NAMALWA (cell line): ENCODE data around the gene DCC.
A peak's percentile ranks its signal among the peaks of the same experiment; 100 is the strongest.

Experiments used
- DNase-seq: peaks from one replicate; pipeline ENCODE4 v3.0.0-alpha.2; 2015; ENCODE audit warnings: low spot score

The DCC gene

GRCh38 chr18:52422985-52423601, 83.1 kb downstream of the DCC start:
- peak; percentile 19 for DNase-seq

- DNase-seq: no peak
Measured at GRCh38 chr18:52426041-52426440, 86.0 kb downstream of the DCC start.

- DNase-seq: no peak
Measured at GRCh38 chr18:52426462-52426861, 86.5 kb downstream of the DCC start.

- no peak for DNase-seq
Measured at GRCh38 chr18:52427521-52428175, 87.7 kb downstream of the DCC start.

- DNase-seq: no peak
Measured at GRCh38 chr18:52431683-52432082, 91.7 kb downstream of the DCC start.

GRCh38 chr18:52433797-52434196, 93.8 kb downstream of the DCC start:
- DNase-seq: no peak

- DNase-seq: no peak
Measured at GRCh38 chr18:52435301-52435700, 95.3 kb downstream of the DCC start.

- DNase-seq: no peak
Measured at GRCh38 chr18:52437161-52437560, 97.2 kb downstream of the DCC start.

GRCh38 chr18:52439457-52439856, 99.5 kb downstream of the DCC start:
- no peak for DNase-seq

- no peak for DNase-seq
Measured at GRCh38 chr18:52441794-52442193, 101.8 kb downstream of the DCC start.

GRCh38 chr18:52442686-52443085, 102.7 kb downstream of the DCC start:
- DNase-seq: no peak

GRCh38 chr18:52451256-52451655, 111.3 kb downstream of the DCC start:
- DNase-seq: no peak

GRCh38 chr18:52451851-52452250, 111.9 kb downstream of the DCC start:
- no peak for DNase-seq

GRCh38 chr18:52452427-52452826, 112.4 kb downstream of the DCC start:
- DNase-seq: no peak

GRCh38 chr18:52459890-52460289, 119.9 kb downstream of the DCC start:
- DNase-seq: no peak

- no peak for DNase-seq
Measured at GRCh38 chr18:52462853-52463252, 122.9 kb downstream of the DCC start.

- DNase-seq: no peak
Measured at GRCh38 chr18:52465391-52465790, 125.4 kb downstream of the DCC start.

GRCh38 chr18:52468496-52468895, 128.5 kb downstream of the DCC start:
- DNase-seq: no peak

- no peak for DNase-seq
Measured at GRCh38 chr18:52475325-52475724, 135.3 kb downstream of the DCC start.

GRCh38 chr18:52481116-52481515, 141.1 kb downstream of the DCC start:
- DNase-seq: no peak

- DNase-seq: peak; percentile 14
Measured at GRCh38 chr18:52484977-52485376, 145.0 kb downstream of the DCC start.

GRCh38 chr18:52486052-52486451, 146.1 kb downstream of the DCC start:
- DNase-seq: no peak

- no peak for DNase-seq
Measured at GRCh38 chr18:52489396-52490306, 149.7 kb downstream of the DCC start.
